Heart right ventricle (tissue), 16 donors: Measurements from ENCODE around the gene CHST12. TPM values are rescaled to one million over a fixed set of nuclear protein-coding genes. Genes with fewer than 3 reads are reported as not detected.
"Not testable (repeated sequence)": the region's sequence is repeated elsewhere in the genome, so short reads cannot be mapped to it uniquely, and the experiment has no call there.

ENCODE experiments used
- ATAC-seq, 8 donors: fragments of 200-7000 bp; cut with Tn5 transposase; one replicate each; pipeline ENCODE4 v1.9.1; 2020; ENCODE audit warnings: mild to moderate bottlenecking in 8 of 8, moderate library complexity in 8 of 8, moderate number of reproducible peaks in 1 of 8
- DNase-seq, 2 donors: peaks; one replicate each; pipeline ENCODE4 v3.0.0-alpha.2; 2020
- H3K27ac ChIP-seq, 10 donors: fragments of 200-600 bp; sonication (generic) in 2 of 10; one replicate each; pipeline versions ENCODE4 v1.5.0 to v1.8.0; 2020 to 2022; ENCODE audit warnings: mild to moderate bottlenecking in 3 of 10
- H3K27me3 ChIP-seq, 7 donors: fragments of 200-600 bp; one replicate each; pipeline ENCODE4 v1.8.0; 2021 to 2022; ENCODE audit warnings: mild to moderate bottlenecking in 2 of 7
- H3K36me3 ChIP-seq, 9 donors: fragments of 200-600 bp; sonication (generic) in 1 of 9; one replicate each; pipeline versions ENCODE4 v1.5.0 to v1.8.0; 2020 to 2022; ENCODE audit warnings: mild to moderate bottlenecking in 2 of 9
- H3K4me1 ChIP-seq, 9 donors: fragments of 200-600 bp; sonication (generic) in 1 of 9; one replicate each; pipeline versions ENCODE4 v1.5.0 to v1.8.0; 2020 to 2022; ENCODE audit warnings: mild to moderate bottlenecking in 4 of 9
- H3K4me3 ChIP-seq, 10 donors: fragments of 200-600 bp; sonication (generic) in 2 of 10; one replicate each; pipeline versions ENCODE4 v1.5.0 to v1.8.0; 2020 to 2022; ENCODE audit warnings: mild to moderate bottlenecking in 7 of 10, moderate library complexity in 2 of 10
- H3K9me3 ChIP-seq, 11 donors: fragments of 200-600 bp in 10 of 11; sonication (generic) in 2 of 11; one replicate each; pipeline versions ENCODE4 v1.5.0 to v1.8.0; 2013 to 2022; ENCODE audit warnings: mild to moderate bottlenecking in 2 of 11, control low read depth in 1 of 11, moderate library complexity in 1 of 11
- CTCF ChIP-seq, 9 donors: fragments of 200-600 bp; sonication (generic) in 2 of 9; IDR thresholded peaks; one replicate each; pipeline versions ENCODE4 v1.5.0 to v1.8.0; 2021 to 2022; ENCODE audit warnings: antibody characterized with exemption in 9 of 9, mild to moderate bottlenecking in 5 of 9, moderate library complexity in 1 of 9
- WGBS, 2 donors: extraction: QIAGEN DNeasy Blood & Tissue Kit; methylation state at CpG; one replicate each; pipeline ENCODE4 v1.1.7; 2013; ENCODE audit warnings: inconsistent platforms in 1 of 2; 5-methylcytosine and 5-hydroxymethylcytosine counted together
- intact Hi-C, 10 donors: fragments of 100-400 bp; cut with DNase I; formaldehyde crosslinking; loops; one replicate each; pipeline versions ENCODE4 v1.11.1 to v1.14.2; 2022
- polyA plus RNA-seq, 2 donors: library from polyadenylated mRNA; stranded (reverse); fragments of 200-250 nt; gene quantifications; one replicate each; pipeline ENCODE4 v1.2.3, GENCODE V29; 2013
- total RNA-seq, 10 donors: library from RNA; stranded (reverse); fragmentation: NEBNext Ultra II Directional in 3 of 10; extraction: Animal tissue kit (Norgen Biotek cat#: 25700) in 3 of 10; gene quantifications; one replicate each; pipeline versions ENCODE4 v1.2.1 to v1.2.4, GENCODE V29; 2021 to 2023
- donor health status: Arrhythmogenic right ventricular cardiomyopathy.
- donor health status: ischemic (EF 13 %, LVEDD 7.1; RV severe dilation, severe dysfunction).
- donor health status: healthy with polysubstance abuse.
- donor health status: DM: no; HTN: yes; CAD: no.
- donor health status: DM: no; HTN: no; CAD: no.
- donor health status: ischemic (EF 25% LVEDD 6.9; RV normal size, moderate dysfunction).
- donor health status: ischemic (EF 25% LVEDD 5.7; RV mildly dilated, moderate dysfunction).
- donor health status: healthy.
- donor health status: DM: yes; HTN: yes; CAD: no.
- donor health status: Ischemic cardiomyopathy.
- donor health status: ischemic (EF 35%, LVEDD 5.7; RV mildly dilated, moderate dysfunction).
- donor health status: nonischemic (EF 11% LVEDD 7.7; RV severe dilation, severe dysfunction).
- donor health status: DM: yes; HTN: yes; CAD: no.
- donor health status: PGD.
- donor health status: ischemic (EF 29% LVEDD 5.4; RV normal size, mild dysfunction).
- donor health status: nonischemic (EF 23%, LVEDD 6.1; RV moderate dilation, normal function).

The CHST12 gene
- total and polyA plus RNA-seq, 12 donors, result 12.4 to 17.2 (median 14.0) TPM

- intact Hi-C loops, result loop anchor here in 1 of 10 donors (5.0 kb wide), 1 partner anchor 216 kb away; no protein-coding TSS in a partner anchor
- Histone ChIP-seq H3K27me3 (peaks cover 0 to 15% (median 0%) of the 10 kb centered on the region in 7 donors), H3K27ac (no peak overlapping the region), H3K4me3 (no peak overlapping the region), H3K36me3 (no peaks in the 10 kb centered on the region), H3K4me1 (peaks cover 4 to 26% (median 7%) of the 10 kb centered on the region in 9 donors), H3K9me3 (peaks cover 0 to 9% (median 0%) of the 10 kb centered on the region in 11 donors)
- DNase-seq, result no peak
- TF ChIP-seq CTCF (IDR thresholded peaks at IDR 0.05), result no peak
- ATAC-seq, result no peak
- 93 to 94% methylated on average over 10 of the region's 10 CpGs for WGBS, 2 donors
Observed at GRCh38 chr7:2466675-2467074, 63.3 kb downstream of the CHST12 start.

GRCh38 chr7:2468227-2468626 is 64.8 kb downstream of the CHST12 start:
- 81 to 84% methylated on average over 7 of the region's 7 CpGs for WGBS, 2 donors
- intact Hi-C loops, result loop anchor here in 1 of 10 donors (5.0 kb wide), 1 partner anchor 214 kb away; no protein-coding TSS in a partner anchor
- TF ChIP-seq CTCF (IDR thresholded peaks at IDR 0.05), result no peak
- DNase-seq (no peak), ATAC-seq (peak in 1 of 8 donors; percentile 5)
- peaks cover 5 to 28% (median 10%) of the 10 kb centered on the region in 9 donors for H3K4me1 ChIP-seq
- no peaks in the 10 kb centered on the region for H3K36me3 ChIP-seq
- H3K27ac ChIP-seq, result no peak overlapping the region
- H3K9me3 ChIP-seq, result peaks cover 0 to 9% (median 0%) of the 10 kb centered on the region in 11 donors
- H3K4me3 ChIP-seq, result no peak overlapping the region
- peaks cover 0 to 19% (median 0%) of the 10 kb centered on the region in 7 donors for H3K27me3 ChIP-seq

GRCh38 chr7:2469460-2470203 is 66.2 kb downstream of the CHST12 start:
- Histone ChIP-seq H3K4me1 (peaks cover 5 to 28% (median 10%) of the 10 kb centered on the region in 9 donors), H3K27me3 (peaks cover 0 to 19% (median 0%) of the 10 kb centered on the region in 7 donors)
- WGBS, 2 donors, result 79 to 87% methylated on average over 9 of the region's 9 CpGs
- intact Hi-C loops, result loop anchor here in 8 of 10 donors (1.0 to 10.0 kb wide), 8 partner anchors 18 to 885 kb away; partner anchors contain the start of genes BRAT1 (in 4 of the 8), IQCE (in 4 of the 8) and AMZ1 (in 2 of the 8)
- not testable (repeated sequence) for H3K36me3 ChIP-seq, DNase-seq, H3K4me3 ChIP-seq, H3K9me3 ChIP-seq, H3K27ac ChIP-seq, ATAC-seq

- peak overlapping the region in 1 of 10 donors; percentile 75 for H3K27ac ChIP-seq
- no peaks in the 10 kb centered on the region for H3K36me3 ChIP-seq
- 81 to 88% methylated on average over 19 of the region's 19 CpGs for WGBS, 2 donors
- ATAC-seq (no peak), DNase-seq (no peak)
- peaks cover 5 to 28% (median 10%) of the 10 kb centered on the region in 9 donors for H3K4me1 ChIP-seq
- intact Hi-C loops, result loop anchor here in 7 of 10 donors (5.0 to 10.0 kb wide), 6 partner anchors 52 to 886 kb away; partner anchors contain the start of genes BRAT1 (in 4 of the 7), IQCE (in 4 of the 7) and AMZ1 (in 2 of the 7)
- H3K4me3 ChIP-seq, result no peak overlapping the region
- TF ChIP-seq CTCF (IDR thresholded peaks at IDR 0.05), result no peak
- peaks cover 0 to 19% (median 0%) of the 10 kb centered on the region in 7 donors for H3K27me3 ChIP-seq
- H3K9me3 ChIP-seq, result no peaks in the 10 kb centered on the region
Observed at GRCh38 chr7:2470204-2471021, 67.0 kb downstream of the CHST12 start.
